ENCODE measurements around the gene DIO2.

DIO2 gene

GRCh38 chr14:80167793-80168448 lies 43.4 kb downstream of the DIO2 start:
- DNase-seq (ENCODE audit: low spot score): no peak

- no peak for DNase-seq (ENCODE audit: low spot score)
These were observed 46.1 kb downstream of the DIO2 start for GRCh38 chr14:80164991-80165721.

DNA sequence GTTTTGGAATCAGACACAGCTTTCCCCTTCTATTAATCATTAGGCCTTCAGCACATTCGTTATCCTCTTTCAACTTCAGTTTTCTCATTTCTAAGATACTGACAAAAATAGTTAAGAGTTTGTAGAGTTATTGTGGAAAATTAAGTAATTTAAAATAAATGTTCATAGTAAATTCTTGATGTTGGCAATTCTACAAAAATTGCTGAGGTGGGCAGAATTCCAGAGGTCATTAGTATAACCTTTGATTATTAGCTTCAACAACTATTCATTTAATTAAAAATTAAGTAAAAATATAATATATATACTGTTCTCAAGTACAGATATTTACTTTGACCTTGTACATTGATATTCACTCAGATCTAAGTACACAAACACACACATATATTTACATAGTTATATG lies 58.5 kb downstream of the DIO2 start:
- DNase-seq (ENCODE audit: low spot score): no peak

DNA sequence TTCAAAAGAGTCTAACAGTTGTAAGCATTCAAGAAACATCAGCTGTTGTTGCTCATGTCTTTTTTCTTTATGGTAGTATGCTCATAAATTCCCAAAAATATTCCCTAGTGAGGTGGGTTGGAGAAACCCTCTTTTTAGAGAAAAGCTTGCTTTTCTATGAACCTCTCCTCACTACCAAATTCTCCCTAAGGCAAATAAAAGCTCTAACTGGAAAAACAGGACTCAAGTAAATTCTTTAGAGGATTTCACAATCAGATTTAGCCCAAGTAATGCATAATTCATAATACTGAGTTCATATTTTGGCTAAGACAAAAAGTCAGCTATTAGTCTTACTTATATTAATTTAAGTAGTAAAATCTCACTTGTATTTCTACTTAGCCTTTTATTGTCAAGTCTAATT lies 59.1 kb downstream of the DIO2 start:
- DNase-seq (ENCODE audit: low spot score): no peak

DNA sequence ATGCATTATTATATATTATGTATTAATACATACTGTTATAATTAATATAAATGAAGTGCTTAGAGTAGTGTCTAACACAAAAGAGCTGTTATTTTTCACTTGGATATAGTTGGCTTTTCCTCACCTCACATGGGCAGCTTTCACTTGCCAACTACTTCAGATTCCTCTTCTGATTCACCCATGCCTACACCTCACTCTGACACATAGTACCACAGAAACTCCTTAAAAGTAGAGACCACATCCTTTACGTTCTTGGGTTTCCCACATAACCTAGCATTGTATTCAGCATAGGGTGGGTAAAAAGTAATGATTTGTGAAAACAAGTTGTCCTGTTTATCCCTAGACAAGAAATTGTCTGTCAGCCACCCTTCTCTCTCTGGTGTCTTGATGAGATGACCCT lies 61.0 kb downstream of the DIO2 start:
- DNase-seq (ENCODE audit: low spot score): no peak
